Gastrocnemius medialis (tissue), 4 donors: ENCODE data around the gene C1QB.

Experiments used
- POLR2A ChIP-seq, 2 donors: fragments of 450-650 bp; IDR thresholded peaks; one replicate each; pipeline ENCODE4 v1.6.1; 2017; ENCODE audit warnings: antibody characterized with exemption in 2 of 2, mild to moderate bottlenecking in 2 of 2, moderate library complexity in 2 of 2
- TF ChIP-seq, protein P1 (sequence below), 5 experiments: fragments of 450-650 bp in 3 of 5; fragments of 200-600 bp in 2 of 5; sonication (generic) in 2 of 5; IDR thresholded peaks in 4 of 5; conservative IDR thresholded peaks in 1 of 5; 1 replicate in 4 of 5; 2 replicates in 1 of 5; pipeline ENCODE4 v1.5.1; 2016 to 2019; ENCODE audit warnings: antibody characterized with exemption in 5 of 5, mild to moderate bottlenecking in 3 of 5, moderate library complexity in 3 of 5

DNA sequence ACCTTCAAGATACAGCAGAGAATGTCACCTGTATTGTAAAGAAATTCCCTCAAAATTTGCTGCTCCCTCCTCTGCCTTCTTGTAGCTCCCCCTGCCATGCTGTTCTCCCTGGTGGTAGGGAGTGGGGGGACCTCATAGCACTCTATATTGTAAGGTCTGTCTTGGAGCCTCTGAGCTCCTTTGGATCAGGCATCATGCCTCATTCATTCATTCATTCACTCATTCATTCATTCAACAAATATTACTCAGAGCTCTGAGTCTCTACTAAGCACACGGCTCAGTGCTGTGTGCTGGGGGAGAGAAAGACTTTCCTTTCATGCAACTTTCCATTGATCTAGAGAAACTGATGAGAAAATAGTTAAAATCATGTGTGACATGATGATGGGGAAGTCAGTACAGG lies 30.5 kb downstream of the C1QB start:
- TF ChIP-seq, protein P1, sequence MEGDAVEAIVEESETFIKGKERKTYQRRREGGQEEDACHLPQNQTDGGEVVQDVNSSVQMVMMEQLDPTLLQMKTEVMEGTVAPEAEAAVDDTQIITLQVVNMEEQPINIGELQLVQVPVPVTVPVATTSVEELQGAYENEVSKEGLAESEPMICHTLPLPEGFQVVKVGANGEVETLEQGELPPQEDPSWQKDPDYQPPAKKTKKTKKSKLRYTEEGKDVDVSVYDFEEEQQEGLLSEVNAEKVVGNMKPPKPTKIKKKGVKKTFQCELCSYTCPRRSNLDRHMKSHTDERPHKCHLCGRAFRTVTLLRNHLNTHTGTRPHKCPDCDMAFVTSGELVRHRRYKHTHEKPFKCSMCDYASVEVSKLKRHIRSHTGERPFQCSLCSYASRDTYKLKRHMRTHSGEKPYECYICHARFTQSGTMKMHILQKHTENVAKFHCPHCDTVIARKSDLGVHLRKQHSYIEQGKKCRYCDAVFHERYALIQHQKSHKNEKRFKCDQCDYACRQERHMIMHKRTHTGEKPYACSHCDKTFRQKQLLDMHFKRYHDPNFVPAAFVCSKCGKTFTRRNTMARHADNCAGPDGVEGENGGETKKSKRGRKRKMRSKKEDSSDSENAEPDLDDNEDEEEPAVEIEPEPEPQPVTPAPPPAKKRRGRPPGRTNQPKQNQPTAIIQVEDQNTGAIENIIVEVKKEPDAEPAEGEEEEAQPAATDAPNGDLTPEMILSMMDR (IDR thresholded peaks at IDR 0.05 in 4 of 5, conservative IDR thresholded peaks at IDR 0.05 in 1 of 5) = no peak
- no peak for TF ChIP-seq POLR2A (IDR thresholded peaks at IDR 0.05)
